Activated CD8-positive, alpha-beta memory T cell treated with anti-CD3 and anti-CD28 coated beads for 36 hours (primary cell): ENCODE results near the gene SYPL1. TPM values are rescaled to one million over a fixed set of nuclear protein-coding genes. Genes with fewer than 3 reads are reported as not detected.
"Not testable (repeated sequence)": the region's sequence is repeated elsewhere in the genome, so short reads cannot be mapped to it uniquely, and the experiment has no call there.

Experiments
- CTCF ChIA-PET: fragments of 350-600 bp; sonication (Branson Sonifier 250); formaldehyde crosslinking; loops from one replicate; lab custom pipeline; 2021; ENCODE audit warnings: antibody characterized with exemption; lab: Charles Lee
- POLR2A ChIA-PET: fragments of 350-600 bp; sonication (Branson Sonifier 250); formaldehyde crosslinking; loops from one replicate; lab custom pipeline; 2021; ENCODE audit warnings: antibody characterized with exemption; lab: Charles Lee
- total RNA-seq, 2 experiments: library from RNA; stranded (reverse); gene quantifications; one replicate each; pipeline ENCODE4 v1.2.3, GENCODE V29; 2021

Gene SYPL1
- total RNA-seq, result 10 to 100 TPM; 33.8 to 35.0 TPM

GRCh38 chr7:106112118-106112971 lies at the start of gene SYPL1:
SYPL1 (minus strand) TSS chr7:106112312; CDS start chr7:106112208, 104 bp downstream.
- CTCF ChIA-PET, result interaction anchor here (0.7 to 1.8 kb wide), 3 partner anchors 32 to 1448 kb away, joined by 3 read pairs; no protein-coding TSS in a partner anchor
- POLR2A ChIA-PET, result interaction anchor here (0.5 to 2.5 kb wide), 7 partner anchors 41 to 412 kb away, joined by 3 to 8 read pairs (median 3); partner anchors contain the start of gene NAMPT

- POLR2A ChIA-PET, result no interaction called here
- CTCF ChIA-PET, result interaction anchor here (0.6 to 6.2 kb wide), 5 partner anchors 12 to 499 kb away, joined by 3 to 68 read pairs (median 4); no protein-coding TSS in a partner anchor
These were observed 42.9 kb upstream of the SYPL1 start for GRCh38 chr7:106155027-106155426.

DNA sequence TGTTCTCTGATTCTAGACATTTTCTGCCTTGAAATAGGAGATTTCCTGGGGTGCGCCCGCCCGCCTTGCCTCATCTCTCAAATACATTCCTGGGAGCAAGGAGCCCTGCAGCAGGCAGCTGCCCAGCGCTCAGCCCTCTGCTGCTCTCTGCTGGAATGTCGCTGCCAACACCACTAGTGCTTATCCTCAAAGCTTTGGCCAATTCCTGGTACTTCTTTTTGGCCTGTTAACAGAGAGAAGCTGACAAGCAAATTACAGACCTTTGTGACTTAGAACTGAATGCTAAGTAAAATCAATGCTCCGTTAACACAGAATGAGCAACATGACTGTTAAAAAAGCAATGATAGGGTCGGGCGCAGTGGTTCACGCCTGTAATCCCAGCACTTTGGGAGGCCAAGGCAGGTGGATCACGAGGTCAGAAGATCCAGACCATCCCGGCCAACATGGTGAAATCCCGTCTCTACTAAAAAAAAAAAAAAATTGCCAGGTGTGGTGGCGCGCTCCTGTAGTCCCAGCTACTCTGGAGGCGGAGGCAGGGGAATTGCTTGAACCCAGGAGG lies 41.9 kb upstream of the SYPL1 start:
- CTCF ChIA-PET, result interaction anchor here (0.7 to 6.2 kb wide), 13 partner anchors 9 to 560 kb away, joined by 3 to 68 read pairs (median 4); no protein-coding TSS in a partner anchor
- POLR2A ChIA-PET, result no interaction called here

DNA sequence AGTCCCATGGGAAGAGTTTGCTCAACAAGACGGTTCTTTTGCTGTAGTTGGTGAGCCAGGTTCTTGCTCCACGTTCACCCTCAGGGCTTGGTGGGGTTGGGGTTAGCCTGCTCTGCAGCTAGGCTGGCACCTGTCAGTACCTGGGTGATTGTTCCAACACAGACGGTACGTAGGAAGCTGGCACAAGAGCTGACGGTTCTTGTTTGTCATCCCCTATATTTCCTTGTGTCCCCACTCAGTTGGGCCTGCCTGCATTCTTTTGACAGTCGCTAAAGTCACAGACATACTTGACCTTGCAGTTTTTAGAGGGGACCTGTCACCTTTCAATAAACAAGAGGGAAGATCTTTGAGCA lies 40.2 kb upstream of the SYPL1 start:
- CTCF ChIA-PET, result interaction anchor here (1.3 to 6.2 kb wide), 2 partner anchors 15 to 94 kb away, joined by 3 to 68 read pairs; no protein-coding TSS in a partner anchor
- POLR2A ChIA-PET, result no interaction called here

GRCh38 chr7:106151459-106152312 lies 39.6 kb upstream of the SYPL1 start:
- POLR2A ChIA-PET, result no interaction called here
- CTCF ChIA-PET, result interaction anchor here (1.2 to 6.2 kb wide), 3 partner anchors 15 to 94 kb away, joined by 3 to 68 read pairs (median 6); no protein-coding TSS in a partner anchor

GRCh38 chr7:106143711-106144337 lies 31.7 kb upstream of the SYPL1 start:
- ChIA-PET CTCF (no interaction called here), POLR2A (no interaction called here)

DNA sequence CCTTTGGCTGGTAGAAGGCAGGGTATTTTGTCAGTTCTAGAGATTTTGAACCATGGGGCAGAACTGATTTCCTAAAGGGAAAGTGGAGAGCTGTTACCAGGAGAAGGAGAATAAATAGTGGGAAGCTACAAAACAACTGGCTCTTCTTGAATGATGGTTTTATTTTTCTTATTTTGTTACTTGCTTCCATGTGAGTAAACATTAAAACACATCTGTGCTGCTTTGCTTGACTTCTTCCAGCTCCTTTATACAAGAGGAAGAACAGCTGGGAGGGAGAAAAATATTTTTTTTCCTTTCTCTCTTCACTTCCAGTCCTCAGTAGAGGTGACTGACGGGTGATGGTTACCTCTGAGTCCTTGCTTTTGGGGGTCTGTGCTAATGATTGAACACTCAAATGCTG lies 30.0 kb upstream of the SYPL1 start:
- ChIA-PET POLR2A (no interaction called here), CTCF (no interaction called here)

DNA sequence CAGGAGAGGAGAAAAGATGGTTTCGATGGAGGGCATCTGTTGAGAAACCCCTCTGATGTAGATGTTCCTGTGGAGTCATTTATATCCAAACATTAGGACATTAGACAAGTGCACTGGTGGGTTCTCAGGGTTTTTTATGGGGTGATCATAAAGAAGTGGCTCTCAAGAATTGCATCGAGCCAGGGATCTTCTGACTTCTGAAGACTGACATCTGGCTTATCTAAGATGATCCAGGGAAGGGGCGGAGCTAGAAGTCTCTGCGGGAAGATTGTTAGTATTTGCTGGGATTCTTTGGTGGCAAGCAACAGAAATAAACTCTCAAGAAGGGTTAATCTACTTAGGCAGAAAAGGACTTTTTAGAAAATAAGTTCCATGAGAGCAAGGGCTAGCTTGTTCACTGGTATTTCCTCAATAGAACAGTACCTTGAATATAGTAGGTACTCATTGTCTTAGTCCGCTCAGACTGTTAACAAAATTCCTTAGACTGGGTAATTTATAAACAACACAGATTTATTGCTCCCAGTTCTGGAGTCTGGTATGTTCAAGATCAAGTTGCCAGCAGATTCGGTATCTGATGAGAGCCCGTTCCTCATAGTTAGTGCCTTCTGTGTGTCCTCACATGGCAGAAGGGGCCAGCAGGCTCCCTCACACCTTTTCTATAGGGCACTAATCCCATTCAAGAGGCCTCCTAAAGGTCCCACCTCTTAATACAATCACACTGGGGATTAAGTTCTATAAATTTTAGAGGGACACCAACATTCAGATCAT lies 28.5 kb upstream of the SYPL1 start:
- CTCF ChIA-PET, result no interaction called here
- POLR2A ChIA-PET, result no interaction called here

DNA sequence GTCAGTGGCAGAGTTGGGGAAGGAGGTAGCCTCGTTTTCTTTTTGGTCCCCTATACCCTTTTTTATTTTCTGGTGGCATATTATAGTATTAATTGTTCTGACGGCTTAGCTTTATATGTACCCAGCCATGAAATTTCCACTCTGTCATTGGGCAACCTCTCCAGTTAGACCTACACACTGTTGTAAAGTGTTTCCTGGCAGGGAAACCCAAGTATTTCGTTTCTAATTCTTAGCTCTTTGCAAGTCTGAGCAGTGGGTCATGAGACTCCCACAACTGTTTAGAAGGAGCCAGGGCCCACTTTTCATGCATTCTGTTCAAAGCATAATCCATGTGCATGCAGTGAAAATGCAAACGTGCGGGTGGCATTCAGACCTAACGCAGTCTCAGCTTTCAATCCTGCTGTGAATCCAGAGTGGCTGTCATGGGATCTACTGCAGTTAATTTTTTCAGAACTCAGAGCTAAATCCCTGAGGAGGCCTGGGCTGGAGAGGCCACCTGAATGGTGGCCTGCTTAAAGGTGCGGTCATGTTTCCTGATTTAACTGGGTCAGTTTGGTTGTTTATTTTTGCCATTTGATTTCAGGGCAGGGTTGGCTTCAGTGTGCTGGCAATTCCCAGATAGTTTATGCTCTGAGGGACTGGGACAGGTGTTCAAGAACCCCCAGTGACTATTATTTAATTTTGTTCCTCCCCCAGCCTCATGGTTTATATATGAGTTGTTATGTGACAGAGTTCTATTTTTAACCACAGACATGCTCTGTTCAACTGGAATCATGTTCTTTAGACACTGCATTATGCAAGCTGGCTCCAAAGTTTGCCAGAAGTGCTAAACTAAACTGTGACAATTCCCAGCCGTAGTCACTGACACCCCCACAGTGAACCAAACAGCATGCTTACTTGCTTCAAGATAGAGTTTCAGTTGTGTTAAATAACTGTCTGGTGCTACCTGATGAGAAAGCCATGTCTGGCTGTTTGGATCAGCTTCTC lies 27.4 kb upstream of the SYPL1 start:
- POLR2A ChIA-PET, result no interaction called here
- CTCF ChIA-PET, result no interaction called here

DNA sequence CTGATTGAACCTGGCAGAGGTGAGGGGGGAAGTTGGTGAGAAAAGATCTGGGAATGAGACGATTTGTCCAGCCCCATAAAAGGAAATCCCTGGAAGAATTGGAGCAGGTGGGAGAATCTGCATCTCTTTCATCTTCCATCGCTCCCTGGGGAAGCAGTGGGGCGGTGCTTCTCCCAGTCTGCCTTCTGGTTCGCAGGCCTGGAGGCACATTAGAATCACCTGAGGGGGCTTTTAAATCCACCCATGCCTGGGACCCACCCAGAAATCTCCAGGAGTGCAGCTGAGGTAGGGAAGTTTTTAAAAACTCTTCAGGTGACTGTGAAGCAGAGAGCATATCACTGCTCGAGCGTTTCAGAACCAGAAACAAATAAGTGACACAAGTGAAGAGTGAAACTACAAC lies 26.7 kb upstream of the SYPL1 start:
- ChIA-PET CTCF (no interaction called here), POLR2A (no interaction called here)

DNA sequence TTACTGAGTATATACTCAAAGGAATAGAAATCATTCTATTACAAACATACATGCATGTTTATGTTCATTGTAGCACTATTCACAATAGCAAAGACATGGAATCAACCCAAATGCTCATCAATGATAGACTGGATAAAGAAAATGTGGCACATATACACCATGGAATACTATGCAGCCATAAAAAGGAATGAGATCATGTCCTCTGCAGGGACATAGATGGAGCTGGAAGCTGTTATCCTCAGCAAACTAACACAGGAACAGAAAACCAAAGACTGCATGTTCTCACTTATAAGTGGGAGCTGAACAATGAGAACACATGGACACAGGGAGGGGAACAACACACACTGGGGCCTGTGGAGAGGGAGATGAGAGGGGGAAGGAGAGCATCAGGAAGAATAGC lies 26.1 kb upstream of the SYPL1 start:
- POLR2A ChIA-PET, CTCF ChIA-PET: not testable (repeated sequence)

- ChIA-PET POLR2A (no interaction called here), CTCF (no interaction called here)
These were observed 22.1 kb upstream of the SYPL1 start for GRCh38 chr7:106134241-106134640.

DNA sequence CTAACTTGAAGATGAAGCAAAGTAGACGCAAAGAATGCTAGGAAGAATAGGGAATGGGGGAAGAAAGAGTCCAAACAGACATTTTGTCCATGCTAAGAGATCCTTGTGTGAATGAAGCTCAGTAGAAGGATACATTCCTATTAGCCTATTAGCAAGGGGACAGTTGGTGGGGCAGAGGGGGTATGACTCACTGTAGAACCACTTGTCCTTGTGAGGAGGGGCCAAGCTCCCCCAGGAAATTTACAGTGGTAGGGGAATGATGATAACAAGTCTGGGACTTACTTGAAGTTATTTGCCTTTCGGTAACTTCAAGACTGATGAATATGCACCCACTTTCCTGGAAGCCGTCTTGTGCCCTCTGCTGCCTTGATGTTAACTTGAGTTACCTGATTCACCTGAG lies 17.2 kb upstream of the SYPL1 start:
- CTCF ChIA-PET, result no interaction called here
- POLR2A ChIA-PET, result no interaction called here

DNA sequence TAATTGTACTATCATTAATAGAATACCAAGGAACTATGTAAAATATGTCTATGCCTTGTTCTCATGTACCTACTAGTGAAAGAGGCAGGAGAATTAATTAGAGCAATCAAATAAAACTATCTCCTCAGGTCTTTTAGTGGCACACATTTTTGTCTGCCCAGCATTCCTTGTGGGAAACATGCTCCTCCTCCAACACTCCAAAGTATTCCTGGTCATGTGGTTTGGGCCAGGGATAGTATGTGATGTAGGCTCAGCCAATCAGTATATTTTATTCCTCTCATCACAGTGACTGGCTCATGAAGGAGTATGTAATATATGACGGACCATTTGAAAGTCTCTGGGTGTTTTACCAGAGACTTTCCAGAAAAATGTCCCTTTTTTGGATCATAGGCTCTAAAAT lies 16.7 kb upstream of the SYPL1 start:
- POLR2A ChIA-PET, result no interaction called here
- CTCF ChIA-PET, result no interaction called here

GRCh38 chr7:106127984-106128780 lies 16.1 kb upstream of the SYPL1 start:
- CTCF ChIA-PET, result interaction anchor here (0.7 kb wide), 1 partner anchor 346 kb away, joined by 4 read pairs; no protein-coding TSS in a partner anchor
- POLR2A ChIA-PET, result no interaction called here

DNA sequence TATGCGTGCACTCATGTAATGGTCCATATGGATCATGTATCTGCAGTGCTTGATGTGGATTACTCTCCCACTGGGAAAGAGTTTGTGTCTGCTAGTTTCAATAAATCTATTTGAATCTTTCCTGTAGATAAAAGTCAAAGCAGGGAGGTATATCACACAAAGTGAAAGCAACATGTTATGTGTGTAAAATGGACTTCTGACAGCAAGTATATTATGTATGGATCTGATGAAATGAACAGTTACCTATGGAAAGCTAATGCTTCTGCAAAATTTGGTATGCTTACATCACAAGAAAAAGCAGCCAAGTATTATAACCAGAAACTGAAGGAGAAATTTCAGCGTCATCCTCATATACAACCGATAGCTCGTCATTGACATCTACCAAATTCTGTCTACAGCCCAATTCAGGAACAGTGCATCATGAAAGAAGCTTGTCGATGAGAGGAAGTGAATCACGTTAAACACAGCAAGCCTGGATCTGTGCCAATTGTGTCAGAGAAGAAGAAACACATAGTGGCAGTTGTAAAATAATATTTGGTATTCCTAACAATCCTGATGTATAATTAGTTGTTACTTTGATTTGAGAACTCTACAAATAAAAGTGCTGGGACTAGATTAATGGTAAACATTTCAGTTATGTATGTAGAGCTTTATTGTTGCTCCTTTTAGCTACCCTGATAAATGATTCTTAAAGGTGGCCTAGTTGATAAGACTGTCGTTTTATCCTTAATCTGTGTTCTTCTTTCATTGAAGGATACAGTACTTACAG lies 14.2 kb upstream of the SYPL1 start:
- CTCF ChIA-PET, result interaction anchor here (0.7 to 0.9 kb wide), 2 partner anchors 69 to 410 kb away, joined by 3 to 5 read pairs; no protein-coding TSS in a partner anchor
- POLR2A ChIA-PET, result no interaction called here
